ENCODE data around the gene ASCC1.
A peak's percentile ranks its signal among the peaks of the same experiment; 100 is the strongest.

The ASCC1 gene

DNA sequence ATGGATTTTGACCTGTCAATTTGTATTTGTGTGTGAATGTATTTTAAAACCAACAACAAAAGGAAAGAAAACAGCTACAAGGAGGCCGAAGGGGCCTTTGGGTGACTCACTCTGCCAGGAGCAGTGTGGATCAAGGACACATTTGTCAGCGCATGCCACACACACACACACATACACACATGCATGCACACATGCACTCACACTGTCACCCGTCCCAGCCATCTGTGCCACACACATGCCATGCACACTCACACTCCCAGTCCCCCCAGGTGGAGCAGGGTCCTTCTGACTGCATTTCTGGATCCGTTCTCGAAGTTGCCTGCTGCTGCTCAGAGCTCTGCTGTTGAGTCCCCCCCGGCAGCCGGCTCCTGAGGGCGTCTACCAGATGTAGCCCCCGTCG is 153.7 kb downstream of the ASCC1 start:
- DNase-seq (ENCODE audit: extremely low read depth, low read depth), result peak; percentile 16
- TF ChIP-seq, protein P1, sequence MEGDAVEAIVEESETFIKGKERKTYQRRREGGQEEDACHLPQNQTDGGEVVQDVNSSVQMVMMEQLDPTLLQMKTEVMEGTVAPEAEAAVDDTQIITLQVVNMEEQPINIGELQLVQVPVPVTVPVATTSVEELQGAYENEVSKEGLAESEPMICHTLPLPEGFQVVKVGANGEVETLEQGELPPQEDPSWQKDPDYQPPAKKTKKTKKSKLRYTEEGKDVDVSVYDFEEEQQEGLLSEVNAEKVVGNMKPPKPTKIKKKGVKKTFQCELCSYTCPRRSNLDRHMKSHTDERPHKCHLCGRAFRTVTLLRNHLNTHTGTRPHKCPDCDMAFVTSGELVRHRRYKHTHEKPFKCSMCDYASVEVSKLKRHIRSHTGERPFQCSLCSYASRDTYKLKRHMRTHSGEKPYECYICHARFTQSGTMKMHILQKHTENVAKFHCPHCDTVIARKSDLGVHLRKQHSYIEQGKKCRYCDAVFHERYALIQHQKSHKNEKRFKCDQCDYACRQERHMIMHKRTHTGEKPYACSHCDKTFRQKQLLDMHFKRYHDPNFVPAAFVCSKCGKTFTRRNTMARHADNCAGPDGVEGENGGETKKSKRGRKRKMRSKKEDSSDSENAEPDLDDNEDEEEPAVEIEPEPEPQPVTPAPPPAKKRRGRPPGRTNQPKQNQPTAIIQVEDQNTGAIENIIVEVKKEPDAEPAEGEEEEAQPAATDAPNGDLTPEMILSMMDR (IDR thresholded peaks at IDR 0.05; ENCODE audit: low read depth, low read length, missing control alignments), result no peak
- H3K4me3 ChIP-seq (replicated peaks; ENCODE audit: low read depth, low read length), result no peak overlapping the region

DNA sequence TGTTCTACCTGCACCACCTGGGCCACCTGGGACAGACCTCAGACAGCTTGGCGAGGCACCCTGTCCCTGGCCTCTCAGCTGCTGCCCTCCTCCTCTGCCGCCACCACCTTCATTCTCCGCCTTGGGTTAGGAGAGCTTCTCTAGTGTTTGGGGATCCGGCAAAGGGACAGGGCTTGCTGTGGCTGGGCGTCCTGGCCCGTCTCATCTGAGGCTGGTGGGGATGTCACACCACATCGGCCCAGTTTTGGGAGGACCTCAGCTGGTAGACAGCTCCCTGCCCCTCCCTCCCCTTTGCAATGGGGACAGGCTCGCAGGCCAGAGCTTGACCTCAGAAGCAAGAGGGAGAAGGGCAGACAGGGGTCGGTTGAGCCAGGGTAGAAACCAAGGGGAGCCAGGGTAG is 154.1 kb downstream of the ASCC1 start:
- no peak overlapping the region for H3K4me3 ChIP-seq (replicated peaks; ENCODE audit: low read depth, low read length)
- TF ChIP-seq, protein P1 (IDR thresholded peaks at IDR 0.05; ENCODE audit: low read depth, low read length, missing control alignments), result no peak
- DNase-seq (ENCODE audit: extremely low read depth, low read depth), result no peak

DNA sequence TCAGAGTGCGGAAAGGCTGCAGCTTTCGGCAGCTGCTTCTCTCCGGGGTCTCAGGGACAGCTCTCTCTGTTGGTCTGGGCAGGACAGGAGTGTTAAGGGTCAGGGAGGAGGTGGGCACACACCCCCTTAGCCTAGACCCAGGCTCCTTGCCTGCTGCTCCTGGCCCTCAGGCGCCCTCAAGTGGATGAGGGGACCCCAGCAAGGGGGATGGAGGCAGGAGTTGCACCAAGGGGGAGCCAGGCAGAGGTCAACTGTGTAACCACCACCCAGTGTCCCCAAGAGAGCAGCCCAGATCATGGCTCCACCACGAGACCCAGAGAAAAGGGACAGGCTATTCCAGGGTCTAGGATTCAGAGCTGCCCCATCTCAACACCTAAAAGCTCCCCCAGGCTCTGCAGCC is 154.6 kb downstream of the ASCC1 start:
- DNase-seq (ENCODE audit: extremely low read depth, low read depth), result no peak
- no peak overlapping the region for H3K4me3 ChIP-seq (replicated peaks; ENCODE audit: low read depth, low read length)
- TF ChIP-seq, protein P1 (IDR thresholded peaks at IDR 0.05; ENCODE audit: low read depth, low read length, missing control alignments), result peak; percentile 40

DNA sequence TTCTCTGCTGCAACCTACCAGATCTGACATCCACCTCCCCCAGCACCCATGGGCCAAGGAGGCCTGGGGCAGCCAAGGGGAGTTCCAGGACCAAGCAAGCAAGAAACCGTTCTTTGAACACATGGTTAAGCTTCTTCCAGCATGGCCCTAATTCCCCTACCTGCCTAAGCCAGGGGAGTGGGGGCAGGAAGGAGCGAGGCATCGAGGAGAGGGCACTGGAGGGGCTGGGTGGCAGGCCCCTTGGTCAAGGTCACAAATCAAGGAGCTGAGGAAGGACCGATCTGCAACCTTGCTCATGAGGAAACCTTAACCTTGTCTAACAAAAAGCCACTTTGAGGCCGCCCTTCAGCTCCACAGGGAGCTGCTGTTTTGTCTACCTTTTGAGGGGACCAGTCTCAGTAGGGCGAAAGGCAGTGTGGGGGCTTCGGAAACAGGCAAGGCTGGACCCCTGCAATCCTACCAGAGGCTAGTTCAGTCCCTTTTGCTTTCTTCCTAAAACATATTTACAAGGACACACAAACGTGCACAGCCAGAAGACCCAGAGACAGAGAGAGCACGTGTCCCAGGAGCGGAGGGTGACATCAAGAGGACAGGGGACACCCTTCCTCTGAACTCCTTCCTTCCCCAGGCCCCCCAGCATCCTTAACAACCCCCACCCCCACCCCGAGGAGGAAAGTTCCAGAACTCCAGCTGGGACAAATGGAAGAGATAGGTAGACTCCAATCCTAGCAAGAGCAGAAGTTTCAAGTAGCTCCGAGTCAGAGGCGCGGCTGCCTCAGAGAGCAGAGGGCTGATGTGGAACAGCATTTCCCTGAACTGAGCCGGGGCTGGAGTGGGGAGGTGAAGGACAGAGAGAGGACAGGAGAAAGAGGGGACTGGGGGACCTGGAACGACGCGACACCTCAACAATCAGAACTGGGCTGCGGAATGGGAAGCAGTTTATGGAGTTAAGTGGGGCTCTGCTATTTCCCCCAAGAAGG is 155.9 kb downstream of the ASCC1 start:
- TF ChIP-seq, protein P1 (IDR thresholded peaks at IDR 0.05; ENCODE audit: low read depth, low read length, missing control alignments), result no peak
- no peak overlapping the region for H3K4me3 ChIP-seq (replicated peaks; ENCODE audit: low read depth, low read length)
- DNase-seq (ENCODE audit: extremely low read depth, low read depth), result no peak

DNA sequence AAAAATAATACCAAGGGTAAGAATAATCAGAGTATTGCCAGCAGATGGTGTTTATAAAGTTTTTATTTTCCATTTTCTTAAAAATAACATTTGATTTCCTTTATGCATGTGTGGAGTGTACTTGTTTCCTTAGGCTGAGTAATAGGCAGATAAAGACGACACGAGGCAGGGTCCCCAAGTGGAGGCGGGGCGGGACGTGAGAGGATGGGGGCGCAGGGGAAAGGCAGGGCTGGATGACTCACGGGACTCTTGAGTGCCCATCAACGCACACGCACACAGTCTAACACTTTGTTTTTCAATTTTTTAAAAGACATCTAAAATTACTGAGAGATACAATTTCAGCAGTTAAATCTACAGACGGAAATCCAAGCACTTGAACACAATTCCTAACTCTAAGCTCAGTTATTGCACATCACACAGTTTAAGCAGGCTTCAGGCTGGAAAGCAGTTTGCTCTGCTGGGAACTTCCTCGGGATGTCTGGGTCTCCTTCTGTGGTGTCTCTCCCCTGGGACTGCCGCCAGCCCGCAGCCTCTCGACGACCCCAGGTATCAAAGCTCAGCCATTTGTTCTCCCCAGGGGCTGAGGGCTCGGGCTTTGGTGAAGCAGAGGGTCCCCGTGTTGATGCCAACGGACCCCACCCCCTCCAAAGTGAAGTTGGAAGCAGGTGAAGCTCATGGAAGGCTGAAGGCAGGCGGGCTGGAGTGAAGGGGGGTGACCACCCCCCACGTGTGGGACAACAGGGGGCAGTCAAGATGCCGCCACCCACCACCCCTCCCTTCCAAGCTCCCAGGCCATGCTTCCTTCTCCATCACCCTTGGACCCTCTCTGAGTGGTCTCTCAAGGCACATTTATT is 156.9 kb downstream of the ASCC1 start:
- DNase-seq (ENCODE audit: extremely low read depth, low read depth), result no peak
- TF ChIP-seq, protein P1 (IDR thresholded peaks at IDR 0.05; ENCODE audit: low read depth, low read length, missing control alignments), result no peak
- H3K4me3 ChIP-seq (replicated peaks; ENCODE audit: low read depth, low read length), result no peak overlapping the region

DNA sequence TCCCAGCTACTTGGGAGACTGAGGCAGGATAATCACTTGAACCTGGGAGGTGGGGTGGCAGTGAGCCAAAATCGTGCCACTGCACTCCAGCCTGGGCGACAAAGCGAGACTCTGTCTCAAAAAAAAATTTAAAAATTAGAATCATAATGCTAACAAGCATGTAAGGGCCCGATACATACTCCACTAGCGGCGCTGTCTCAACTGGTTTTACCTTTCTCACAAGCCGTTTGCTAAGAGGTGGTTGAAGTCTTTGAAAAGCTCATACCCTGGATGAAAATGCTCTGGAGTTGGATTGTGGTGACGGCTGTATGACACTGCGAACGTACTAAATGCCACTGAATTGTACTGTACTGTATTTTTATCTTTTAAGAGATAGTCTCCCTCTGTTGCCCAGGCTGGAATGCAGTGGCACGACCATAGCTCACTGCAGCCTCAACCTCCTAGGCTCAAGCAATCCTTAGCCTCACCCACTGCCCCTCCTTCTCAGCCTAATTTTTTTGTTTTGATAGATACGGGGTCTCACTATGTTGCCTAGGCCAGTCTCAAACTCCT is 157.7 kb downstream of the ASCC1 start:
- TF ChIP-seq, protein P1 (IDR thresholded peaks at IDR 0.05; ENCODE audit: low read depth, low read length, missing control alignments), result no peak
- DNase-seq (ENCODE audit: extremely low read depth, low read depth), result no peak
- no peak overlapping the region for H3K4me3 ChIP-seq (replicated peaks; ENCODE audit: low read depth, low read length)
